Loucy (cell line): ENCODE data around the gene LRRC18.

Source experiments
- H2AFZ ChIP-seq: fragments of 200-600 bp; sonication (generic); 2 replicates; pipeline ENCODE4 v1.6.0; 2016; ENCODE audit warnings: antibody characterized with exemption, mild to moderate bottlenecking, low read length, moderate library complexity
- H3F3A ChIP-seq: fragments of 200-600 bp; 2 replicates; pipeline ENCODE4 v1.6.0; 2016; ENCODE audit warnings: antibody characterized with exemption, low read depth, mild to moderate bottlenecking
- H3K27me3 ChIP-seq: fragments of 200-600 bp; sonication (generic); 2 replicates; pipeline ENCODE4 v1.6.1; 2014; ENCODE audit warnings: low read length, mild to moderate bottlenecking; ENCODE audit not compliant: insufficient read depth, poor library complexity, severe bottlenecking
- H3K36me3 ChIP-seq: fragments of 200-600 bp; sonication (generic); 2 replicates; pipeline ENCODE4 v1.6.1; 2016; ENCODE audit warnings: low read length; ENCODE audit not compliant: insufficient read depth
- H3K4me1 ChIP-seq: fragments of 200-600 bp; sonication (generic); 2 replicates; pipeline ENCODE4 v1.5.1; 2014; ENCODE audit warnings: low read length, mild to moderate bottlenecking; ENCODE audit not compliant: insufficient read depth, poor library complexity, severe bottlenecking
- H3K4me2 ChIP-seq: fragments of 200-600 bp; sonication (generic); 2 replicates; pipeline ENCODE4 v1.6.0; 2014; ENCODE audit warnings: antibody characterized with exemption, low read length, low read depth, mild to moderate bottlenecking; ENCODE audit not compliant: poor library complexity, severe bottlenecking
- H3K4me3 ChIP-seq: fragments of 200-600 bp; sonication (generic); 2 replicates; pipeline ENCODE4 v1.5.1; 2014; ENCODE audit warnings: low read length, mild to moderate bottlenecking, mixed read lengths; ENCODE audit not compliant: poor library complexity, severe bottlenecking
- H3K79me2 ChIP-seq: fragments of 200-600 bp; sonication (generic); 2 replicates; pipeline ENCODE4 v1.6.1; 2014; ENCODE audit warnings: low read length; ENCODE audit not compliant: insufficient read depth
- H3K9ac ChIP-seq: fragments of 200-600 bp; sonication (generic); 2 replicates; pipeline ENCODE4 v1.6.0; 2014; ENCODE audit warnings: mild to moderate bottlenecking, low read depth, low read length, moderate library complexity; ENCODE audit not compliant: poor library complexity, severe bottlenecking
- H3K9me2 ChIP-seq: fragments of 200-600 bp; sonication (generic); replicated peaks from 2 replicates; pipeline ENCODE4 v1.6.1; 2016; ENCODE audit warnings: low read depth, low read length, mixed read lengths
- H3K9me3 ChIP-seq: fragments of 200-600 bp; sonication (generic); 2 replicates; pipeline ENCODE4 v1.6.1; 2014; ENCODE audit warnings: mild to moderate bottlenecking, antibody characterized with exemption, low read length, low read depth; ENCODE audit not compliant: insufficient read depth
- H4K20me1 ChIP-seq: fragments of 200-600 bp; sonication (generic); 2 replicates; pipeline ENCODE4 v1.6.0; 2014; ENCODE audit warnings: antibody characterized with exemption, low read length, mild to moderate bottlenecking; ENCODE audit not compliant: insufficient read depth, poor library complexity, severe bottlenecking
- CTCF ChIP-seq: fragments of 200-600 bp; sonication (generic); conservative IDR thresholded peaks from 2 replicates; pipeline ENCODE4 v1.5.1; 2014; ENCODE audit warnings: mild to moderate bottlenecking, antibody characterized with exemption, low read length
- EZH2phosphoT487 ChIP-seq: fragments of 200-600 bp; IDR thresholded peaks from 2 replicates; pipeline ENCODE4 v1.6.1; 2018; ENCODE audit warnings: antibody characterized with exemption, mild to moderate bottlenecking, moderate library complexity, borderline replicate concordance

Gene LRRC18

GRCh38 chr10:48945441-48946130 lies 5.9 kb upstream of the LRRC18 start:
- Histone ChIP-seq H3K79me2 (no peaks in the 10 kb centered on the region), H3K4me3 (peak overlapping the region; percentile 13), H3K4me2 (peak overlapping the region; percentile 49), H4K20me1 (no peaks in the 10 kb centered on the region), H2AFZ (peak overlapping the region; percentile 37), H3K36me3 (no peaks in the 10 kb centered on the region), H3K9me2 (no peaks in the 10 kb centered on the region), H3K4me1 (peaks cover 17% of the 10 kb centered on the region), H3F3A (no peaks in the 10 kb centered on the region), H3K9ac (peak overlapping the region; percentile 19), H3K9me3 (no peaks in the 10 kb centered on the region), H3K27me3 (no peaks in the 10 kb centered on the region)
- TF ChIP-seq EZH2phosphoT487 (no peak), CTCF (no peak)

DNA sequence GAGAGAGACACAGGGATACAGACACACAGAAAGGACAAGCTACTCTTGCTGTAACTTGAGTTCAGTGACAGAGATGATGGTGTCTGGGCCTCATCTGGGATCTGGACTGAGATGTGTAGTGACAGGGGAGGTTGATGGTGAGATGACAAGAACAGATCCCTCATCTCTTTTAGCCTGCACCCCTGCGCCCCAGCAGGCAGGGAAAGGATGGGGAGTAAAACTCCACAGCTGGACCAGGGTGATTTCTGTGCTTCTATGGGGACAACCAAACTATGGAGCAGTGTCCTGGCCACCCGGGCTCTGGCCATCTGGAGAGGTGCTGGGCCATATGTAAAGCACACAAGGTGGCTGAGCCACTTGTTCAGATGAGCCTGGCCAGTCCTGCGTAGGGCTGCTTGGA lies 4.5 kb upstream of the LRRC18 start:
- H3F3A ChIP-seq: no peaks in the 10 kb centered on the region
- no peaks in the 10 kb centered on the region for H4K20me1 ChIP-seq
- no peak overlapping the region for H3K4me2 ChIP-seq
- no peak overlapping the region for H3K4me3 ChIP-seq
- no peaks in the 10 kb centered on the region for H3K9me2 ChIP-seq
- no peak for TF ChIP-seq EZH2phosphoT487
- TF ChIP-seq CTCF: no peak
- H3K4me1 ChIP-seq: peaks cover 17% of the 10 kb centered on the region
- H3K9ac ChIP-seq: no peak overlapping the region
- no peaks in the 10 kb centered on the region for H3K27me3 ChIP-seq
- H3K36me3 ChIP-seq: no peaks in the 10 kb centered on the region
- no peaks in the 10 kb centered on the region for H3K79me2 ChIP-seq
- H3K9me3 ChIP-seq: no peaks in the 10 kb centered on the region
- no peak overlapping the region for H2AFZ ChIP-seq

DNA sequence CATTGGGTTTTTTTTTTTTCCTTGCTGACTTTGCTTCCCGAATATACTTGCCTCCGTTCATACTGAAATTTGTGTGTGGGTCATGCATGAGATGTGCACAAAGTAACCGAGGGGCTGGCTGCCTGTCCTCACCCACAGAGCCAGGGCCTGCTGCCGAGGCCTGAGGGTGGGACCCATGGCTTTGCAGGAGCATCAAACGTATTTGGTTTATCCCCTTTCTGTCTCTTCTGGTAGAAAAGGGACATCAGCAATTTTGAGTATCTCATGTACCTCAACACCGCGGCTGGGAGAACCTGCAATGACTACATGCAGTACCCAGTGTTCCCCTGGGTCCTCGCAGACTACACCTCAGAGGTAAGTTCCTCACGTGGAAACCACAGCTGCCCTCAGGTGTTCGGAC lies 3.5 kb upstream of the LRRC18 start:
- Histone ChIP-seq H3K9me3 (no peaks in the 10 kb centered on the region), H3K36me3 (no peaks in the 10 kb centered on the region), H3K4me2 (no peak overlapping the region), H3K9ac (no peak overlapping the region), H3K4me3 (no peak overlapping the region), H3K27me3 (no peaks in the 10 kb centered on the region), H2AFZ (no peak overlapping the region), H4K20me1 (no peaks in the 10 kb centered on the region), H3F3A (no peaks in the 10 kb centered on the region), H3K79me2 (no peaks in the 10 kb centered on the region), H3K4me1 (peaks cover 17% of the 10 kb centered on the region), H3K9me2 (no peaks in the 10 kb centered on the region)
- TF ChIP-seq EZH2phosphoT487 (no peak), CTCF (no peak)
